Measurements from ENCODE around the gene DHDH.

DNA sequence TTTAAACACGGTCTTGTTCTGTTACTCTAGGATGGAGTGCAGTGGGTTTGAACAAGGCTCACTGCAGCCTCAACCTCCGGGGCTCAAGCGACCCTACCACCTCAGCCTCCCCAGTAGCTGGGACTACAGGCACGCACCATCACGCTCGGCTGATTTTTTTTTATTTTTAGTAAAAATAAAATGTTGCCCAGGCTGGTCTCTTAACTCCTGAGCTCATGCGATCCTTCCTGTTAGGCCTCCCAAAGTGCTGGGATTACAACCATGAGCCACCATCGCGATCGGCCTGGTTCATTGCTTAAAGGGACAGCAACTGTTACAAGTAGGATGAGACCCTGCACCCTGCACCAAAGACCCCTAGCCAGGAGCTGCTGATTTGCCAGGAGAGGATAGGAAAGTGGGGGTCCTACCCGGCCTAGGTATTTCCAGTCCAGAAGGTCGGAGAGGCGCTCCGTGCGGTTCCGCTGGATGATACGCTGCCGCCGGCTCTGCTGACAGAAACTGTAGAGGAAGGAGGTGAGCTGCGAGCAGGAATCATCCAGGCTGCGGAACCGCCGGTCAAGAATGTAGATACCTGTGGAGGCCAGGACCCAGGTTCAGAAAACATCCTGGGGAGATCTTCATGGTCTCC, 36.8 kb downstream of the DHDH start:
- TF ChIP-seq, protein P1, sequence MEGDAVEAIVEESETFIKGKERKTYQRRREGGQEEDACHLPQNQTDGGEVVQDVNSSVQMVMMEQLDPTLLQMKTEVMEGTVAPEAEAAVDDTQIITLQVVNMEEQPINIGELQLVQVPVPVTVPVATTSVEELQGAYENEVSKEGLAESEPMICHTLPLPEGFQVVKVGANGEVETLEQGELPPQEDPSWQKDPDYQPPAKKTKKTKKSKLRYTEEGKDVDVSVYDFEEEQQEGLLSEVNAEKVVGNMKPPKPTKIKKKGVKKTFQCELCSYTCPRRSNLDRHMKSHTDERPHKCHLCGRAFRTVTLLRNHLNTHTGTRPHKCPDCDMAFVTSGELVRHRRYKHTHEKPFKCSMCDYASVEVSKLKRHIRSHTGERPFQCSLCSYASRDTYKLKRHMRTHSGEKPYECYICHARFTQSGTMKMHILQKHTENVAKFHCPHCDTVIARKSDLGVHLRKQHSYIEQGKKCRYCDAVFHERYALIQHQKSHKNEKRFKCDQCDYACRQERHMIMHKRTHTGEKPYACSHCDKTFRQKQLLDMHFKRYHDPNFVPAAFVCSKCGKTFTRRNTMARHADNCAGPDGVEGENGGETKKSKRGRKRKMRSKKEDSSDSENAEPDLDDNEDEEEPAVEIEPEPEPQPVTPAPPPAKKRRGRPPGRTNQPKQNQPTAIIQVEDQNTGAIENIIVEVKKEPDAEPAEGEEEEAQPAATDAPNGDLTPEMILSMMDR (IDR thresholded peaks at IDR 0.05; ENCODE audit: low read depth, low read length, poor library complexity, severe bottlenecking) = no peak
- TF ChIP-seq EZH2phosphoT487 (IDR thresholded peaks at IDR 0.05; ENCODE audit: borderline replicate concordance, low read length) = no peak

Data from DOHH2 (cell line).